Neural progenitor cell (in vitro differentiated cells): ENCODE measurements around the gene CAMK2A.

Source experiments
- CTCF ChIP-seq: fragments of 200-600 bp; sonication (generic); IDR thresholded peaks from 2 replicates; pipeline ENCODE4 v1.5.1; 2017; ENCODE audit warnings: antibody characterized with exemption, mild to moderate bottlenecking
- EZH2 ChIP-seq: fragments of 200-600 bp; sonication (generic); IDR thresholded peaks from 2 replicates; pipeline ENCODE4 v1.6.1; 2017; ENCODE audit warnings: antibody characterized with exemption, mild to moderate bottlenecking, moderate library complexity
- EZH2phosphoT487 ChIP-seq: fragments of 200-600 bp; sonication (generic); IDR thresholded peaks from 2 replicates; pipeline ENCODE4 v1.6.1; 2017; ENCODE audit warnings: antibody characterized with exemption

GRCh38 chr5:150218693-150219035 lies 70.9 kb downstream of the CAMK2A start:
- TF ChIP-seq CTCF: no peak
- TF ChIP-seq EZH2: no peak
- no peak for TF ChIP-seq EZH2phosphoT487
